Activated CD4-positive, CD25-positive, alpha-beta regulatory T cell treated with anti-CD3 and anti-CD28 coated beads, Interleukin-2, amount 50 U/mL, for 72 hours (primary cell): ENCODE measurements around the gene MYL12B.

Experiments used
- DNase-seq: peaks from one replicate; pipeline ENCODE4 v3.0.0; 2021

MYL12B gene

DNA sequence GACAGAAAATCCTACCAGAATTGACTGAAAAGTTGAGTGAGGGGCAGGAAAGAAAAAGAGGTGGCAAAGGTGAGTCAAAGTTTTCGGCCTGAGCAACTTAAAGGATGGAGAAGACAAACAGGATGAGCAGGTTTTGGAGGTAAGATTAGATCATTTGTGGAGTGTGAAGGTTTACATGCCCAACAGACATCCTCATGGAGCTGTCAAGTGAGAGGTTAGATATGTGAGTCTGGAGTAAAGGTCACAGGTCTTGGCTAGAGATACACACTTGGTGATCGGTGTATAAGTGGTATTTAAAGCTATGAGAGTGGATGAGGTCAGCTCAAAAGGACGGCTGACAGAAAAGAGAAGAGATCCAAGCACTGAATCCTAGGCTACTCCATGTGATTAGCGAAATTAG lies 25.5 kb upstream of the MYL12B start:
- no peak for DNase-seq

DNA sequence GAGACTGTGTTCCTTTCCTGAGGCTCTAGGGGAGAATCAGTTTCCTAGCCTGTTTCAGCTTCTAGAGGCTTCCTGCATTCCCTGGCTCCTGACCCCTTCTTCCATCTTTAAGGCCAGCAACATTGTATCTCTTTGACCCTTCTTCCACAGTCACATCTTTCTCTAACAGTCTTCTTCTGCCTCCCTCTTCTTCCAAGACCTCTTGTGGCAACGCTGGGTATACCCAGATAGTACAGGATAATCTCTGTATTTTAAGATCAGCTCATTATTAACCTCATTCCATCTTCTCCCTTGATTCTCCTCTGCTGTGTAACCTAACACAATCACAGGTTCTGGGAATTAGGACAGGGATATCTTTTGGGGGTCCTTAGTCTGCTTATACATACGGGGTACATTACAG lies 23.2 kb upstream of the MYL12B start:
- DNase-seq, result no peak

DNA sequence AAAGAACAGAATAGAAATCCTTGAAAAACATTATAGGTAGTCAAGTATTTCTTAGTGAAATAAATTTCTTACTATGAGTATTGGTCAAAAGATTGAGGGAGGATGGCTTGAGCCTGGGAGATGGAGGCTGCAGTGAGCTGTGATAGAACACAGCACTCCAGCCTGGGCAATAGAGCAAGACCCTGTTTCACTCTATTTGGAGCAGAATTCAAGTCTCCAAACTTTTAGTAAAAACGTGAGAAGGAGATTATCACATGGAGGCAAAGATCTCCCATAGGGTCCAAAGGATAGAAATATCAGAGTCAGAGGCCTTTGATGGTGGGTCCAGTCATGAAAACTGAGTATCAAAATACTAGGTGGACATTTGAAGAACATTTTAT lies 16.8 kb upstream of the MYL12B start:
- no peak for DNase-seq

DNA sequence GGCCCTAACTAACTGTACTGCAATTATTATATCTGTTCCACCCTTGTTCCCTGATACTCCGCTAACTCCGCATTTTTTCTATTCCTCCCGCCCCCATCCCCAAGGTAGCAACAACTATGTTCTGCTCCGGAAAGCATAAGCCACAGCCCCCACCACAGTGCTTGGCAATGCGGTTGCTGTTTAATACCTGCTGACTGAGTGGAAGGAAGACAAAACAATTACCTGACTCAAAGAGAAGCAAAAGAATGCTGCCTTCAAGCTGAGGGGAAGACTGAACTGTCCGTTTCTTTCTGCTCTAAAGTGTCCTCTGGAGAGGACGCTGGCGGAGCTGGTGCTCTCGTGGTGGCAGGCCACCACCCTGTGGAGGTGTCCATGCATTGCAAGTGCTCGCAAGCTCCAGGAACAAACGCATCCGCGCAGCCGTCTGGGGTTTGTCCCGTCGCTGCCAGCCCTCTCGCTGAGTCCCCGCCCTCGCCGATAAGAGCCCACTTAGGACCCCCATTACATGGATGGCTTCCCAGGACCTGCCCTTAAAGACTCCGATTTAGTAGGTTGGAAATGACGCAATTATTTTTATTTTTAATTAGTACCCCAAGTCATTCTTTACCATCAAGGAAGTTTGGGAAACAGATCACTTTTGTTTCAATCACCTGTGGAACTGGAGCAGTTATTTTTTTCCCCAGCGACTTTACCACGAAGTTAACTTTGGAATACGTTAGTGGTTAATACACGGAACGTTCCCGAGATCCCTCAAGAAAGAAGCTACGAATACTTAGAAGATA lies 15.9 kb upstream of the MYL12B start:
- peak; percentile 75 for DNase-seq

DNA sequence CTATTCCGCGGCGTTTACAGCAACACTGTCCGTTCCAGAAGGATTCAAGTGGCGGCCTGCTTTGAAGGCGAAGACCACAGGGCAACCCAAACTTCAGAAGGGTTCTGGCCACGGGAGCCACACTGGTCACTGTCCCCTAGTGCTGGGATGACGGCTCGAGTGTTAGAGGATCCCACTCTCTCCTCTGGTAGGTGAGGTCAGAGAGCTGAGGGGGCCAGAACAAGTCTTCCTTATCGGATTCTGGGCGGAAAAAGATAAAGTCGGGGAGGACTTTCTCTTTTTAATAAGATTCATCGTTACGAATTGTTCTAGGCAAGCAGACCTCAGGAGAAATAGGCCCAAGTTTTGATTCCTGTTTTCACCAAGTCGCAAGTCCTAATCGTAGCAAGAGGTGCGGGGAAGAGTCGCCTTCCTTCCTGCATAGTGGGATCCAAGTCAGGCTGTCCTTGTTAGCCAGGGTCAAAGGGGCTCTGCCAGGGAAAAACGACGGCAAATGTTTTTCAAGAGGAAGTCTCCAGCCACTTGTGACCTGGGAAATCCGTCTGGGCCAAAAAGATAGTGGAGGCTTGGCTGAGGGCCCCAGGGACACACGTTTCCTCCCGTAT lies 15.2 kb upstream of the MYL12B start:
- peak; percentile 37 for DNase-seq

DNA sequence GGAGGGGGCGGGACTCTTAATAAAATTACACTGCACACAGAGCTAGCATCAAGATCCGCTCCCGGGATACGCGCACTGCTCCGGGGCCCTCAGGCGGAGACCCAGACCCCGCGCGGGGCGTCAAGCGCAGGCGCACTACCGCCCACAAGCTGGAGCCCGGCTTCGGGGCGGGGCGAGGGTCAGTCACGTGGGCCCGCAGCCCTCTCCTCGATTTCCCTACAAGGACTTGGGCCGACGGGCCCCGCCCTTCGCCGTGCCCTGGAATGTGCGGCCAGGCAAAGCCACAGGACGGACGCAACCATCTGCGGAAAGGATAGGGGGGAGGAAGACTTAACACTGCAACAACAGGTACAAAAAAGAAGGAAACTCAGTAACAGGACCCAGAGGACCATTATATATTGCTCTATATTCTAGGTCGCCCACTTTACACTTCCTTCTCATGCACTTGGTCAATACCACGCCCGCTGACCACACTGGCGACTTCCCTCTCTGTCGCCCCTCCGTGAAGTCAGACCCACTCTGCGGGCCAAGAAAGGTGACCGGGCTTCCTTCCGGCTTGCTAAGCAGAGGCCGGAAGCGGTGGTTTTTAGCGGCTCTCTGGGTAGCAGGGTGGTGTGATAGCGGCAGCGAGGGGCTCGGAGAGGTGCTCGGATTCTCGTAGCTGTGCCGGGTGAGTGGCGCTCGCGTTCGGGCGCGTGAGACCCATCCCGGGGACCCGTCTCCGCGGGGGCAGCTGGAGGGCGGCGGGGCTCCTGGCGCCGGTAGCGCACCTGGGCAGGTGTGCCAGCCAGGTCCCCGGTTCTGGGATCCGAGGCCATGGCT lies 14.5 kb upstream of the MYL12B start, which contains the start of gene MYL12A:
TSS of gene MYL12A (plus strand) at position 562 of the 822 bp plus-strand sequence. CDS start 5,447 bp downstream, outside the sequence.
- DNase-seq, result peak; percentile 95

DNA sequence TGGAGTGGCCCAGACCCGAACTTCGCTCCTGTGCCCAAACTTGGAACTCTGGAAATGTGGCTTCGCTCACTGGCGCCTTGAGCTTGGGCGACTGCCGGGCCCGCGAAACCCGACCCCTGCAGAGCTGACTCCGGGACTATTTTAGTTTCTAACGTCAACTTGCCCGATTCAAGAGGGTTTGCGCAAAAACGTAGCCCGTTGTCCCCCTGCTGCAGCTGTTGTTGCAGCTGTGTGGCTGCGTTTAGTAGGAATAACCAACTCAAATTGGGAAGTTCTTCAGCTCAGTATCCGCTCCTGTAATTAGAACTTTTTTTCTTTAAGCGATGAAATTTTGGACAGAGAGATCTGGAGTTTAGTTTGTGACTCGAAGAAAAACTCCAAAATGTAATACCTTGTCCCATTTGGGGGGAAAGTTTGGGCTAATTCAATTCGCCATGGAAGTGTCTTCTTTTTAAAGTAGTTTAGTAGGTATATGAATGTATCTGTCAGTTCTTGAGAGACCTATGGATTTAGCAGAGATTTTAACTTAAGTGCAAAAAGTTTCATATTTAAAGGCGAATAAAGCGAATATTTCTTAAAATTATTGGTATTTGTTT lies 13.8 kb upstream of the MYL12B start:
- DNase-seq, result no peak

DNA sequence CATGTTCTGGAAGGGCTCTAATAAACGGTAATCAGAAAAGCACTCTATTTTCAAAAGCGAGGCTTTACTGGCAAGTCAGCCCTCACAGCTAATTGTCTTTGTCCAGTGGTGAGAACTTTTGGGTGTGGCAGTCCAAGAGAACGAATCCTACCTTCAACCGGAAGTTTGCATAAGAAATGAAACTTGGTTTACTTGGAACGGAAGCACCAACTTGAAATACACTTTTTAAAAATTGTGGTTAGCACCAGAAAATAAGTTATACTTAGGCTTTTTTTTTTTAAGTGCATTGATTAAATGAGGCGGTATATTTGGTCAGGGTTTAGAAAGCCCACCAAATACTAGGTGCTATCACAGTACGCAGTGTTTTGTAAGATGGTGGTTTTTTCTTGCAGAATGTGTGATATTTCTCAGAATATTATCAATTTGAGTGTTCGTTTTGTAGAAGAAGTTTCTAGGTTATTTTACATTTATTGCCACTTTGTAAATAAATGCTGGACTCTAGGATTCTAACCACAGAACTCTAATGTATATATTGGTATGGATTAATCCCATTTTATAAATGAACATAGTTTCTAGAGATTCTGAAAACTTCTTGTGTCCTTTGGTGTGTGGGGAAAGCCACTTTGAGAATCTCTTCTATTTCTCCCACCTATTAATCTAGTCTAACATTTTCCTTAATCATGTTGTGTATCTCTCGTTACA lies 13.1 kb upstream of the MYL12B start:
- DNase-seq, result no peak

DNA sequence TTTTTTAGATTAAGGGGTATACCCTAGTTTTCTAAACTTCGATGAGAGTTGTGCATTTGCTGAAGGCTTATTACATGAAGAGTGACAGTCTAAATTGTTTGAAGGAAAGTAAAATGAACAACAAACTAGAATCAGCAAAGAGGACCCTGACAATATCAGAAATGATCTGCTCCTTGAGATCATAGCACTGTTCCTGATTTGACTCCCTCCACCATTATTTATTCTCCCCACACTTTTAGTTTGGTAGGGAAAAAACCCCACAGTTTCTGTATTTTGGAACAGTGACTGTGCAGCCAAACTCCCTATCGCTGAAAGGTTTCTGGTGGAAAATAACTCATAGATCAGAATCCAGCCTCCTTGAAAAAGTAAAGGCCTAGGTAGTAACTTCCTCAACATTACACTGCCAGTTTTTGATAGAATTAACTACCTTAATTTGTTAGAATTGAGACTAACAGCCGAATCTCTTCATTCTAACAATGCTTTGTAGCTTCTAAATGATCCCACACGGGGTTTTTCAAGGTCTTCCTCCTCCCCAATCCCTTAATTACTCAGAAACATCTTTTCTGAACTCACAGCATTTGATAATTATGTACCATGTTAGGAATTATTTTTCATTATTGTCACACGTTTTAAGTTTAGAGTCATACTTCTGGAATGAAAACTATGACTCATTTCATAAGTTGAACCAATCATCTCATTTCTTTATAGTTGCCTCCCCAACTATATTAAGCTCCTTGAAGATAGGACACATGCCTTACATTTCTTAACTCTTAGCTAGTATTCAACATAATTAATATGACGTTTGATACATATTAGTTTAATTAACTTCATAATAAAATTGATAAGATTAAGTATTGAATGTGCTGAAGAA lies 11.5 kb upstream of the MYL12B start:
- no peak for DNase-seq

DNA sequence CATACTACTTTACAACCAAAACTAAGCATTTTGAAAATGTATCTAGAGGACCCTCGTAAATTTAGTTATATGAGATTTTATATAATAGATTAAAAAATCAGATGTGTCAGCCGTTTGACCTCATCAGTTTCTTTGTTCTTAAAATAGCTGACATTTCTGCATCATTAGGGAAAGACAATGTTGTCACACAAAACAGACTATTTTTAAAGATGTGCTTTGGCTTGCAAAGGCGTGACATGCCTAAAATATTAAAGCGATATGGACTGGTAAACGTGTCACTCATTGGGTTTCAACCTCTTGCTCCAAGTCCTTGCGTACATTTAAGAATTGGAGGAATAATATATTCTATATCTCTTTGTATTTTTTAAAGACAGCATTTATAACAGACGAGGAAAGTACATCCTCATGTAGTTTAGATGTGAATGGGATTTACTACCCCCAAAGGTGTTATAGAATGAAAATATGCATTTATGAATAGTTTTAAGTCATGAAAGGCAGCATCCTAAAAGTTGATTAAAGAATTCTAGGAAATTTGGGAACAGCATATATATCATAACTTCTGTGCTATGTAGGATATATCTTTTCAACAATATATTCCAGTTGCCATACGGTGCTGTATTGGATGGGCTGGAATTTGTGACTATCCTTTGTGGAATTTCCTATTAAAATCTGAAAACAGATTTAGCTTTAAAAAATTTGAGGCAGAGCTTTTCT lies 10.5 kb upstream of the MYL12B start:
- DNase-seq, result no peak

DNA sequence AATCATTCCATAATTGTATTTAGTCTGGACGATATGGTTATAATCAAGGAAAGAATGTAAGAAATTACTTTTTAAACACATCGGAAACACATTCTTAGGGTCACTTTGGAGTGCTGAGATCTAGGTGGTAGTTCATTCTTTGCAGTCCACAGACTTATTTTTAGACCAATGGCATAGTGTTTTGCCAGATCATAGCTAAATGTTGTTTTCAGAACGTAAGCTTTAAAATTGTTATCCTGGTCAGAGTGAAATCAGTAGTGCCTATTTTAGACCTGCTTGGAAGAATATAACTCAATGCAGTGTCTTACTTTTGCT lies 10.0 kb upstream of the MYL12B start:
- no peak for DNase-seq

DNA sequence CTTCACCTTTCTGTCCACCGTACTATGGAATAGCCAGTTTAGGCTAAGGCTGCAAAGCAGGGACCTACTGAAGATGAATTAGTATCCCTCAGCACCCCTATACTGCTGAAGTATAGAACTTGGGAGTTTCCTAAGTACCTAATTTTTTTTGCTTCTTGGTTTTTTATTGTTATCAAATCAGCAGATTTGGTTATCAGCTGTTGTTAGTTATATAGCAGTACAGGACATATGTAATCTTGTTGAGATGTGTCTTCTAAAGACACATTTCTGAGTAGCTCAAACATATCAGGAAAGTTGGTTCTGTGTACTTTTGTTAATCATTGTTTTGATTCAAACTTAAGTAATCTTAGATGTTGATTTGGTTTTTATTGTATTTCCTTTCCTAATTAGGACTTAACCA lies 9.1 kb upstream of the MYL12B start:
- DNase-seq, result no peak

DNA sequence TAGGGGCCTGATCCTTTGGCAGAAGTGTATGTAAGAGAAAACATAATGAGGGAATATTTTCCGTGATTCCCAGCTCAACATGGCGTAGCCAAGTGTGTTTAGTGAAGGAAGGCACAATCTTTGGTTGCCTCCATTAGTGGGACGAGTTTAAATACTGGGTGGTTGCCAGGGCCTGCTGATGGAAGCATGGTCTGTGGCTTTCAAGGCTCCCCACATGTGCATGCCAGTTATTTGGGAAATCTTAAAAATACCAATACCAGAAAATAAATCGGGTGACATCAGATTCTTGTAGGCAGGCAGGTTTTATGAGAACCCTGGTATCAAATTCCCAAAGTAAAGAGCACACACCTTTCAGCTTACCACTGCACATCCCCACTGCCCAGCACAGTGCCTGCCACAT lies 7.2 kb upstream of the MYL12B start:
- DNase-seq, result no peak

DNA sequence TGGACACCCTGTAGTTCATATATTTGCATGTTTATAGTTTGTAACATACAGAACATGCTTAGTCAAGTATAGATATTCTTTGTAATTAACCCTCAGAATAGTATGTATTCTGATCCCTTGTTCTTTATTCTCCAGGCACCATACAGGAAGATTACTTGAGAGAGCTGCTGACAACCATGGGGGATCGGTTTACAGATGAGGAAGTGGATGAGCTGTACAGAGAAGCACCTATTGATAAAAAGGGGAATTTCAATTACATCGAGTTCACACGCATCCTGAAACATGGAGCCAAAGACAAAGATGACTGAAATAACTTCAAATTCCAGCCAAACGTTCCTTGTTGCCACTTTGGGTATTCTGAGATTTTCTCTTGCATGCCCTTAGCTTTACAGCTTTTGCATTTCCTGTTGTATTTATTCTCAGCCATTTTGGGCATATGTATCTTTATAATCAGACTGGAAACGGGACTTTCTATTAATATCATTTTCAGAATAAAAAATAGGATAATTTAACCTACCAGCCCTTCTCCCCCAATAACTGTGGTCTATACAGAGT lies 6.2 kb upstream of the MYL12B start:
- DNase-seq, result no peak

DNA sequence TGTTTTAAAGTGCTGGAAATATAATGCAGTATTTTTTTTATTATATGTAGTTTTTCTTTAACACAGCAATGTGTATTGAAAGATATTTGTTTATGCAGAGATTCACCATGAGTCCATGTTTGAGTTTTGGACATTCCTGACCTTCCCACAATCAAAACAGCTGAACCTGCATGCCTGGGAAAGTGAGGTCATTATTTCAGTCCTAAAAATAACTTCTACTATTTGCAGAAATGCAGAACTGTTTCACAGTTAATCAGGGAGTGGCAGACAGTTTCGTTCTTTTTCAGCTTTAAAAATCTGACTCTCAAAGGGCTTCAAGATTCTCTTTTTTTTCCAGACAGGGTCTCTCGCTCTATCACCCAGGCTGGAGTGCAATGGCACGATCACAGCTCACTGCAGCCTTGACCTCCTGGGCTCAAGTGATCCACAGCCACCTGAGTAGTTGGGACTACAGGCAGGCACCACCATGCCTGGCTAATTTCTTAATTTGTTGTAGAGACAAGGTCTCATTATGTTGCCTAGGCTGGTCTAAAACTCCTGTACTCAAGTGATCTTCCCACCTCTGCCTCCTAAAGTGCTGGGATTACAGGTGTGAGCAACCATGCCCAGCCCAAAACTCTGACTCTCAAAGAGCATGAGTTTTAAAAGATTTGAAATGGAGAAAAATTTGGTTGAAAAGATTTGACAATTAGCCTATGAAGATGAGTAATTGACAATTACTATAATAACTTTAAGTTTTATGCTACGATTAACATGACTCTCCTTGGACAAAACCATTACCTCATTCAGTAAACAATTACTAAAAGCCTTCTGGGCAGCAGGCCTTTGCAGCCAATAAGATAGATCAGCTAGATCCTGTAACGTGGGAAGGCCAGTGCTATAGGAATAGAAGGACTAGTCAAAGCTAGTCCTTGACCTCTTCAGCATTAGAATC lies 5.0 kb upstream of the MYL12B start:
- DNase-seq, result no peak

DNA sequence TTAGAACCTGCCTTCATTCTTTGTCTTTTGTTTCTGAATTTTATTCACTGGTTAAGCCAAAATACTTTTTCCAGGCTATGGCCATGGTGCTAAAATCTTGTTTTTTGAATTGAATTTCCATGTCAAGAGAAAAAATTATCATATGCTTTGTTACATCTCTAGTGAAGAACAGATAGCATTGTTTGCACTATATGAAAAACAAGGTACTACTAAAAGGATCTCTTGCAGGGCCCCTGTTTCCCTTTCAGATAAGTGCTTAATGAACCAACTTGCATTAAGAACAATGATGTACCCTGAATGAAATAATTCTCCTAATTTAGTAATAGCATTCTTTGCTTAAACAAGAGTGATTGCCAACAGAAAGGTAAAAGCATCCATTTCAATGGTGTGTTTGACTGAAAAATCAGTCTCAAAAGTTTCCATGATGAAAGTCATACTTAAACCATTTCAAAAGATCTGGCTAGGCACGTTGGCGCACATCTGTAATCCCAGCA lies 4.3 kb upstream of the MYL12B start:
- no peak for DNase-seq

DNA sequence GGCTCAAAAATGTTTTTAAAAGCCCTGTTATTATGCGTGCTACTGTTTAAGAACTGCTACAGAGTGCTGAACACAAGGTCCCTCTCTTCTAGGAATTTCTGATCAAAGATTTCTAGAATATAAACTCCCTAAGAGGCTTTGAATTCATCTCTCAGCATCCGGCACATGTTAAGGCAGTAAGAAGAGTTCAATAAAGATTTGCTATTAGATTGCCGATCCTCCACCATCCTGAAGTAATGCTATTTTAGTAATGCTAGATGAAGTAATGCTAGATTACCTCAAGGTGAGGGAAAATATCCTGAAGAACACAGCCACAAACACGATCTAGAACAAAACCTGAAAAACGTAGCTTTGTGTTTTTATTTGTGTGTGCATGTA lies 949 bp upstream of the MYL12B start:
- no peak for DNase-seq

DNA sequence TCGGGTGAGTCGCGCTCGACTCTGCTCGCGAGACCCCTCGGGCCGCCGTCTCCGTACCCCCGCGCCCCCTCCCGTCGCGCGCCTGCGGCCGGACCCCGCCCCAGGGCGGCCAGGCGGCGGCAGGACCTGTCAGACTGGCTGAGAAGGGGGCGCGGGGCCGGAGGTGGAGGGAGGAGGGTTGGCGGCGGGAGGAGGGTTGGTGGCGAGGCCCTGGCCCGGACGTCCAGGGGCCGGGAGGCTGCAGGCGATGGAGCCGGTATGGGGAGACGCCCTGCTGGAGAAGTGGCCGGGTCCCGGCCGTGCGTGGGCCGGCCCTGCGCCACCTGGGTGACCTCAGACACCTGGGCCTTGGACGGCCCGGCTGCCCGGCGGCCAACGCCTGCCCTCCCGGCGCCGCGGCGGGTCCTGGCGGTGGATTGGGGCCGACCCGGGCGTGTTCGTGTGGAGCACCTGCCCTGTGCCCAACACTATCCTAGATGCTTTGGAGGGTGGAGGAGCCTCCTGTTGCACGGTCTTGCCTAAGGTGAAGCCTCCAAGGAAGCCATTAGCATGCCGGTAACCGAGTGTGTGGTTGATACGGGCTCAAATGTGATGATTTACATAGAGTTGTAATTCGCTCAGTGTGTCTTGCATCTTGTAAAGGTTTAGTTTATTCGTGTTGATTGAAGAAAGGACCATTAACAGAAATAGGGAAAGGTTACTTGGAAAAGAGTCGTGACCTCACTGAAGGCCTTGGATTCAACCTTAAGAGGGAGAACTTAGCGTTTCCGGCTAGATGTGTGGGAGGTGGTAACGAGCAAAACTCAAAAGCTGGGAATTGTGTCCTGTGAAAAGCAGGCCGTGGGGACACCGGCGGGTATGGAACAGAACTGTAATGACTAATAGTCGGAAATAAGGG lies 550 bp downstream of the MYL12B start:
- peak; percentile 57 for DNase-seq
